Pancreas (tissue), 10 donors: Measurements from ENCODE around the gene ABL2. TPM values are rescaled to one million over a fixed set of nuclear protein-coding genes. Genes with fewer than 3 reads are reported as not detected.

Experiments used
- ATAC-seq, 4 donors: fragments of 200-7000 bp; cut with Tn5 transposase; one replicate each; pipeline versions ENCODE4 v1.8.0 to v1.9.1; 2020; ENCODE audit warnings: mild to moderate bottlenecking in 4 of 4, moderate library complexity in 4 of 4
- DNase-seq, 6 donors: peaks; one replicate each; pipeline ENCODE4 v3.0.0-alpha.2; 2020
- FAIRE-seq: peaks from 2 replicates; lab custom pipeline; 2012; peaks lifted over from hg19 to GRCh38; lab: Jason Lieb, UNC
- H3K27ac ChIP-seq, 4 donors: fragments of 200-600 bp; sonication (generic); 1 replicate in 3 of 4; 2 replicates in 1 of 4; pipeline versions ENCODE4 v1.5.0 to v1.8.0; 2020
- H3K27me3 ChIP-seq, 4 donors: fragments of 200-600 bp; one replicate each; pipeline ENCODE4 v1.8.0; 2021
- H3K36me3 ChIP-seq, 3 donors: fragments of 200-600 bp; sonication (generic) in 1 of 3; one replicate each; pipeline versions ENCODE4 v1.5.0 to v1.8.0; 2020 to 2021
- H3K4me1 ChIP-seq, 3 donors: fragments of 200-600 bp; one replicate each; pipeline ENCODE4 v1.8.0; 2021
- H3K4me3 ChIP-seq, 4 donors: fragments of 200-600 bp; sonication (generic) in 2 of 4; one replicate each; pipeline versions ENCODE4 v1.5.0 to v1.8.0; 2020 to 2021
- H3K9me3 ChIP-seq, 4 donors: fragments of 200-600 bp; one replicate each; pipeline ENCODE4 v1.8.0; 2021
- WGBS, 2 donors: extraction: QIAGEN DNeasy Blood & Tissue Kit; methylation state at CpG; one replicate each; pipeline ENCODE4 v1.1.7; 2013; 5-methylcytosine and 5-hydroxymethylcytosine counted together
- intact Hi-C, 3 donors: fragments of 100-400 bp; cut with DNase I; formaldehyde crosslinking; loops; one replicate each; pipeline versions ENCODE4 v1.11.1 to v1.14.2; 2022
- polyA plus RNA-seq, 2 donors: library from polyadenylated mRNA; stranded (reverse); fragments of 200-250 nt; gene quantifications; one replicate each; pipeline ENCODE4 v1.2.3, GENCODE V29; 2013
- total RNA-seq, 6 donors: library from RNA; stranded (reverse); fragmentation: NEBNext Ultra II Directional in 4 of 6; extraction: Animal tissue kit (Norgen Biotek cat#: 25700) in 4 of 6; gene quantifications; one replicate each; pipeline versions ENCODE4 v1.2.1 to v1.2.4, GENCODE V29; 2021 to 2023
- TF ChIP-seq, protein P1 (sequence below), 4 donors: fragments of 200-600 bp; sonication (generic) in 3 of 4; IDR thresholded peaks; one replicate each; pipeline versions ENCODE4 v1.5.0 to v1.8.0; 2021; ENCODE audit warnings: antibody characterized with exemption in 4 of 4
- donor health status: healthy with polysubstance abuse.
- donor health status: DM: no; HTN: no; CAD: no; lungs with moderate emphysema.
- donor health status: DM: no; HTN: no; CAD: no.
- donor health status: control.
- donor health status: control.
- donor health status: Bipolar disorder and iron deficiency.
- donor health status: DM: yes; HTN: yes; CAD: no.
- donor health status: DM: no; HTN: no; CAD: no.
- donor health status: DM: no; HTN: no; CAD: no.
- donor health status: DM: yes; HTN: yes; CAD: no.

ABL2 gene
- total and polyA plus RNA-seq, 8 donors = 3.4 to 13.8 (median 8.9) TPM

DNA sequence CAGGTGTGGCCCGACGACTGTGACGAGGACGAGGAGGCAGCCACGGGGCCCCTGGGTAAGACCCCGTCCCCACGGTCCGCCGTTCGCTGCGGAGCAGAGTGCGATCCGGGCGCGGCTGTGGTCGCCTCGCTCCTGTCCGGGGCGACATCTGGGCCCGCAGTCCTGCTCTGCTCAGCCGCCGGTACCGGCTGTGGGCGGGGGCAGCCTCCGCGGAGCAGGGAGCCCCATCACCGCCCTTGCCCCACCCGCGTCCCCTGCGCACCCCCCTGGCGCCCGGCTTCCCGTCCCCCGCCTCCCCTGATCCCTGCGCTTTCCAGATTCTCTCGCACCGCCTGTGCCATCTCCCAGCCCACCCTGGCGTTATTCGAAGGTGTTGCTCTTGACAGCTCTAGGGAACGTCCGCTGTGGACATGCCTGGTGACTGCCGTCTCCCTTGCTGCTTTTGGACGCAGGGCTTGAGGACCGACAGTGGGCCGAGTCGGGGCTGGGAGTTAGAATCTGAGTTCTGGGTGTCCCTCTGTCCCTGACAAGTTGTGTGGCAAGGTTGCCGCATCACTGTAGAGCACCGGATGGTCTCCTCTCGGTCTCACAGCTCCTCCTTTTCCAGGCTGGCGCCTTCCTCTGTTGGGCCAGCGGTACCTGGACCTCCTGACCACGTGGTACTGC is 147.0 kb downstream of the ABL2 start:
- 0% methylated on average over 34 to 52 of the region's 52 CpGs for WGBS, 2 donors
- Histone ChIP-seq H3K27ac (peak overlapping the region; percentile 65 to 82 (median 77)), H3K36me3 (peaks cover 0 to 4% (median 0%) of the 10 kb centered on the region in 3 donors), H3K27me3 (no peaks in the 10 kb centered on the region), H3K9me3 (no peaks in the 10 kb centered on the region), H3K4me3 (peak overlapping the region; percentile 85 to 97 (median 88)), H3K4me1 (peaks cover 0 to 9% (median 0%) of the 10 kb centered on the region in 3 donors)
- TF ChIP-seq, protein P1, sequence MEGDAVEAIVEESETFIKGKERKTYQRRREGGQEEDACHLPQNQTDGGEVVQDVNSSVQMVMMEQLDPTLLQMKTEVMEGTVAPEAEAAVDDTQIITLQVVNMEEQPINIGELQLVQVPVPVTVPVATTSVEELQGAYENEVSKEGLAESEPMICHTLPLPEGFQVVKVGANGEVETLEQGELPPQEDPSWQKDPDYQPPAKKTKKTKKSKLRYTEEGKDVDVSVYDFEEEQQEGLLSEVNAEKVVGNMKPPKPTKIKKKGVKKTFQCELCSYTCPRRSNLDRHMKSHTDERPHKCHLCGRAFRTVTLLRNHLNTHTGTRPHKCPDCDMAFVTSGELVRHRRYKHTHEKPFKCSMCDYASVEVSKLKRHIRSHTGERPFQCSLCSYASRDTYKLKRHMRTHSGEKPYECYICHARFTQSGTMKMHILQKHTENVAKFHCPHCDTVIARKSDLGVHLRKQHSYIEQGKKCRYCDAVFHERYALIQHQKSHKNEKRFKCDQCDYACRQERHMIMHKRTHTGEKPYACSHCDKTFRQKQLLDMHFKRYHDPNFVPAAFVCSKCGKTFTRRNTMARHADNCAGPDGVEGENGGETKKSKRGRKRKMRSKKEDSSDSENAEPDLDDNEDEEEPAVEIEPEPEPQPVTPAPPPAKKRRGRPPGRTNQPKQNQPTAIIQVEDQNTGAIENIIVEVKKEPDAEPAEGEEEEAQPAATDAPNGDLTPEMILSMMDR (IDR thresholded peaks at IDR 0.05) = no peak
- FAIRE-seq (no peak), DNase-seq (peak; percentile 20 to 85 (median 36)), ATAC-seq (peak; percentile 26 to 45 (median 39))
- intact Hi-C loops = loop anchor here in 1 of 3 donors (5.0 kb wide), 1 partner anchor 290 kb away; no protein-coding TSS in a partner anchor

DNA sequence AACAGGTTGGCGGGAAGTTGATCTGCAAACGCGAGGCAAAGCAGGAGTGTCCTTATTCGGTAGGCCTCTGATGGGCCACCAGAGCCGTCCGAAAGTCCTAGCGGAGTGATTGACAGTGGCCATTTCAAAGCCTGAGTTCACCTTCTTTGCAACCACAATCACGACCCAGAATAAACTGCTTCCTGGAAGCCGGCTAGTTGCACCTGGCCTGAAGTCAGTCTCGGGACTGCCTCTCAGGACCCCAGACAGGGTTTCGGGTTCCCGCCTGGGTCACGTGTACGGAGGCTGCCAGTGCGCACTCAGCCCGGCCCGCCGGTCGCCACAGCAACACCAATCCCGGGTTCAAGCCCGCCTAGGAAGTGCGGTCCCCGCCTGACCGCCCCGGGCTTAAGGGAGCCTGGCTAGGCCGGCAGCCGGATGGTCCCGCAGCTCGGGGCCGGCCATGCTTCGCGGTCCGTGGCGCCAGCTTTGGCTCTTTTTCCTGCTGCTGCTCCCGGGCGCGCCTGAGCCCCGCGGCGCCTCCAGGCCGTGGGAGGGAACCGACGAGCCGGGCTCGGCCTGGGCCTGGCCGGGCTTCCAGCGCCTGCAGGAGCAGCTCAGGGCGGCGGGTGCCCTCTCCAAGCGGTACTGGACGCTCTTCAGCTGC is 147.7 kb downstream of the ABL2 start, which contains the start of gene TOR3A:
TSS of gene TOR3A (plus strand) at position 384 of the 646 bp plus-strand sequence. CDS start at position 443, 59 bp downstream.
- ATAC-seq = peak; percentile 94 to 98 (median 96)
- 0% methylated on average over 51 of the region's 51 CpGs for WGBS, 2 donors
- Histone ChIP-seq H3K4me1 (peaks cover 0 to 9% (median 0%) of the 10 kb centered on the region in 3 donors), H3K27me3 (no peaks in the 10 kb centered on the region), H3K36me3 (peaks cover 0 to 4% (median 0%) of the 10 kb centered on the region in 3 donors), H3K4me3 (peak within 1 kb of the TSS; percentile 85 to 97 (median 88)), H3K9me3 (no peaks in the 10 kb centered on the region), H3K27ac (peak within 1 kb of the TSS; percentile 65 to 82 (median 77))
- peak; percentile 92 to 97 (median 94) for DNase-seq
- TF ChIP-seq, protein P1 (IDR thresholded peaks at IDR 0.05) = no peak
- intact Hi-C loops = loop anchor here in 1 of 3 donors (5.0 kb wide), 1 partner anchor 290 kb away; no protein-coding TSS in a partner anchor
- no peak for FAIRE-seq

DNA sequence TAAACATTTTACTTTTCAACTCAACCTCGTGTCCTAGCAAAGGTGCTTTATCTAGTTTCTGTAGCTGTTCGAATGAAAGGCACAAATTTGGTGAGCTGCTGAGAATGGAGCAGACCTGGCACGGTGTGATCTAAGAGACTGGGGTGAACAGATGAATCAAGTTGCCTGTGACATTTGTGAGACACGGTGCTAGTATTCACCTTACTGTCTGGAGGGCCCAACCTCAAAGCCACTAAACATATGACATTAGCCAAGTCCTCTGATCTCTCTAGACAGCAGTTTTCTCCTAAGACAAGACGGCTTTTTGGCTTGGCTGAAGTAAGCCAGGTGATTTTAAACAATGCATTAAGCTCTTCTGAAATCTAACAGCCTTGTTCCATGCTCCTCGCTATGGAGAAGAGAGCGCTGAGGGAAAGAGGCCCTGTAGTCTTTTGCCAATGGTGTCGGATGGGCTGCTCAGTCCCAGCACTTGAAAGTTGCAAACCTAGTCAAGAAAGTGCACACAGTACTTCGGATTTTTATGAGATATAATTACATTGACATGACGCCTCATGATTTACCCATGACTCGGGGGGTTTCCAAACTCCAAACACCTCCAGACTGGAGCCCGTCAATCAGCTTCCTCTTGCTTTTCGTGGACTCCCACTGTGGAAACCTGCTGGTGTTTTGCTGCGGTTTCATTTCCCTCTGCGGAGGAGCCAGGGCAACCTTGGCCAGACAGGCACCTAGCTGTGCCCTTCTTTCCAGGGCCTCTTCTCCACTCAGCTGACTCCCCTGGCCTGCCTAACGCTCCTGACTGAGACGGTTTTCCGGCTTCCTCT is 148.4 kb downstream of the ABL2 start:
- FAIRE-seq (no peak), ATAC-seq (no peak), DNase-seq (peak in 1 of 6 donors; percentile 39)
- peak overlapping the region; percentile 85 to 97 (median 88) for H3K4me3 ChIP-seq
- H3K9me3 ChIP-seq = no peaks in the 10 kb centered on the region
- no peaks in the 10 kb centered on the region for H3K27me3 ChIP-seq
- TF ChIP-seq, protein P1 (IDR thresholded peaks at IDR 0.05) = no peak
- WGBS, 2 donors = 23 to 30% methylated on average over 18 of the region's 18 CpGs
- H3K27ac ChIP-seq = peak overlapping the region; percentile 65 to 82 (median 77)
- H3K36me3 ChIP-seq = peaks cover 0 to 4% (median 0%) of the 10 kb centered on the region in 3 donors
- intact Hi-C loops = loop anchor here in 1 of 3 donors (5.0 kb wide), 1 partner anchor 291 kb away; no protein-coding TSS in a partner anchor
- H3K4me1 ChIP-seq = peaks cover 0 to 9% (median 0%) of the 10 kb centered on the region in 3 donors

DNA sequence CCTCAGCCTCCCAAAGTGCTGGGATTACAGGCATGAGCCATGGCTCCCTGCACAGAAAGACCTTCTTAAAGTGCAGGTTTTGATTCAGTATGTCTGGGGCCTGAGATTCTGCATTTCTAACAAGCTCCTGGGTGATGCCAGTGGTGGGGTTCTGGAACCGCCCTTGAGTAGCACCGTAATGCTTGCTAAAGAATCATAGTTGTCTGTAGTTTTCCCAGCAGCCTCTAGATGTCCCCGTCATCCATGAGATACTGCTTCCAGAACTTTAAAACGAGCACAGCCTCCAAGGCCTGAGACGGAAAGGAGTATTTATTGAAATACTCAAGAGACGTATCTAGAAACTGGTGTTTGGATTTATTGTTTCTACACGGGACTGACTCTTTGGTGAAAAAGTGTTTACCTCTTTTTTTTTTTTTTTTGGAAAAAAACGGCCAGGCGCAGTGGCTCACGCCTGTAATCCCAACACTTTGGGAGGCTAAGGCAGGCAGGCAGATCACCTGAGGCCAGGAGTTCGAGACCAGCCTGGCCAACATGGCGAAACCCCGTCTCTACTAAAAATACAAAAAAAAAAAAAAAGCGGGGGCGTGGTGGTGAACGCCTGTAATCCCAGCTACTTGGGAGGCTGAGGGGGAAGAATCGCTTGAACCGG is 150.2 kb downstream of the ABL2 start:
- DNase-seq = peak in 3 of 6 donors; percentile 41 to 60 (median 54)
- TF ChIP-seq, protein P1 (IDR thresholded peaks at IDR 0.05) = peak; percentile 12 to 55 (median 46)
- H3K4me1 ChIP-seq = peaks cover 0 to 9% (median 0%) of the 10 kb centered on the region in 3 donors
- H3K9me3 ChIP-seq = no peaks in the 10 kb centered on the region
- 47 to 48% methylated on average over 18 of the region's 18 CpGs for WGBS, 2 donors
- intact Hi-C loops = no loop called here
- H3K27ac ChIP-seq = no peak overlapping the region
- H3K4me3 ChIP-seq = no peak overlapping the region
- FAIRE-seq = no peak
- no peaks in the 10 kb centered on the region for H3K27me3 ChIP-seq
- no peaks in the 10 kb centered on the region for H3K36me3 ChIP-seq
- peak in 3 of 4 donors; percentile 45 to 47 (median 45) for ATAC-seq
